Chondrocyte (in vitro differentiated cells): ENCODE data around the gene MTHFD2L. TPM values are rescaled to one million over a fixed set of nuclear protein-coding genes. Genes with fewer than 3 reads are reported as not detected.
"Not testable (repeated sequence)": the region's sequence is repeated elsewhere in the genome, so short reads cannot be mapped to it uniquely, and the experiment has no call there.

Source experiments
- DNase-seq: peaks from one replicate; pipeline ENCODE4 v3.0.0; 2021; ENCODE audit warnings: mixed read lengths, low spot score
- H3K27ac Mint-ChIP-seq: one replicate; pipeline ENCODE4 v1.8.0; 2021; ENCODE audit warnings: mild to moderate bottlenecking, moderate library complexity, mixed read lengths; ENCODE audit not compliant: unreplicated experiment
- H3K27me3 Mint-ChIP-seq: 2 replicates; pipeline ENCODE4 v1.8.0; 2021; ENCODE audit warnings: low read depth, mixed read lengths
- H3K36me3 Mint-ChIP-seq: 2 replicates; pipeline ENCODE4 v1.8.0; 2021; ENCODE audit warnings: low read depth, mixed read lengths
- H3K4me1 Mint-ChIP-seq: 2 replicates; pipeline ENCODE4 v1.8.0; 2021; ENCODE audit warnings: low read depth, mild to moderate bottlenecking, mixed read lengths
- H3K4me3 Mint-ChIP-seq: one replicate; pipeline ENCODE4 v1.8.0; 2021; ENCODE audit warnings: mild to moderate bottlenecking, moderate library complexity, mixed read lengths; ENCODE audit not compliant: unreplicated experiment
- H3K9me3 Mint-ChIP-seq: 2 replicates; pipeline ENCODE4 v1.8.0; 2021; ENCODE audit warnings: low read depth, mixed read lengths
- CTCF ChIP-seq: fragments of 200-600 bp; sonication (generic); IDR thresholded peaks from 2 replicates; pipeline ENCODE4 v1.5.0; 2021; ENCODE audit warnings: antibody characterized with exemption, mild to moderate bottlenecking, moderate library complexity
- total RNA-seq: library from RNA; stranded (reverse); gene quantifications from 3 replicates; pipeline ENCODE4 v1.2.1, GENCODE V29; 2021

MTHFD2L gene
- total RNA-seq, 1 donor from 2014 or later, result 6.6 TPM

- H3K27me3 Mint-ChIP-seq, result no peaks in the 10 kb centered on the region
- no peaks in the 10 kb centered on the region for H3K36me3 Mint-ChIP-seq
- no peak for TF ChIP-seq CTCF
- H3K4me1 Mint-ChIP-seq, result peaks cover 50% of the 10 kb centered on the region
- no peak overlapping the region for H3K4me3 Mint-ChIP-seq
- H3K27ac Mint-ChIP-seq, result no peak overlapping the region
- H3K9me3 Mint-ChIP-seq, result no peaks in the 10 kb centered on the region
- no peak for DNase-seq
Measured at GRCh38 chr4:74203467-74203866, 45.5 kb downstream of the MTHFD2L start.

DNA sequence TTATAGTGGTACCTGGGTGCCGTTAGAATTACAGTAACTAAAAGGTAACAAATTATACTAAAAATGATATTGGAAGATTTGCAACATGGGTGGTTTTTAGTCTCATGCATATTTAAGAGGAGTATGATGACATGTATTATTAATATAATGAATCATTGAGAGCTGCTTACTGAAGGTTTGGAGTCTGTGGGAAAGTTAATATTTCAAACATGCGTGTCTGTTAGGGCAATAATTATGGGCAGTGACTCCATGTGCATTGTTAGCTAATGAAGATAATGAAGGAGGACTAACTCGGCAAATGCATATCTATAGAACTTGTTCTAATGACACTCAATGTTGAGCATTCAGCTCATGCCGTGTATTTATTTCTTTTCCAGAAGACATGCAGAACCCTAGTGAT is 47.1 kb downstream of the MTHFD2L start:
- no peak for DNase-seq

GRCh38 chr4:74205559-74205958 is 47.6 kb downstream of the MTHFD2L start:
- TF ChIP-seq CTCF, result no peak
- H3K4me1 Mint-ChIP-seq, result peaks cover 50% of the 10 kb centered on the region
- peak overlapping the region; percentile 96 for H3K27ac Mint-ChIP-seq
- no peak for DNase-seq
- H3K36me3 Mint-ChIP-seq, result no peaks in the 10 kb centered on the region
- no peak overlapping the region for H3K4me3 Mint-ChIP-seq
- H3K9me3 Mint-ChIP-seq, result peaks cover 3% of the 10 kb centered on the region
- no peaks in the 10 kb centered on the region for H3K27me3 Mint-ChIP-seq

More for the DNA sequence above, 47.1 kb downstream of the MTHFD2L start:
- Mint-ChIP-seq H3K9me3 (no peaks in the 10 kb centered on the region), H3K36me3 (no peaks in the 10 kb centered on the region), H3K4me3 (no peak overlapping the region), H3K4me1 (peaks cover 50% of the 10 kb centered on the region), H3K27ac (peak overlapping the region; percentile 96), H3K27me3 (no peaks in the 10 kb centered on the region)
- no peak for TF ChIP-seq CTCF

GRCh38 chr4:74206088-74206825 is 48.3 kb downstream of the MTHFD2L start:
- H3K9me3 Mint-ChIP-seq, result peaks cover 10% of the 10 kb centered on the region
- H3K27ac Mint-ChIP-seq, result peak overlapping the region; percentile 96
- H3K4me3 Mint-ChIP-seq, result peak overlapping the region; percentile 23
- no peaks in the 10 kb centered on the region for H3K27me3 Mint-ChIP-seq
- no peak for TF ChIP-seq CTCF
- DNase-seq, result no peak
- H3K36me3 Mint-ChIP-seq, result peaks cover 5% of the 10 kb centered on the region
- H3K4me1 Mint-ChIP-seq, result peaks cover 50% of the 10 kb centered on the region

DNA sequence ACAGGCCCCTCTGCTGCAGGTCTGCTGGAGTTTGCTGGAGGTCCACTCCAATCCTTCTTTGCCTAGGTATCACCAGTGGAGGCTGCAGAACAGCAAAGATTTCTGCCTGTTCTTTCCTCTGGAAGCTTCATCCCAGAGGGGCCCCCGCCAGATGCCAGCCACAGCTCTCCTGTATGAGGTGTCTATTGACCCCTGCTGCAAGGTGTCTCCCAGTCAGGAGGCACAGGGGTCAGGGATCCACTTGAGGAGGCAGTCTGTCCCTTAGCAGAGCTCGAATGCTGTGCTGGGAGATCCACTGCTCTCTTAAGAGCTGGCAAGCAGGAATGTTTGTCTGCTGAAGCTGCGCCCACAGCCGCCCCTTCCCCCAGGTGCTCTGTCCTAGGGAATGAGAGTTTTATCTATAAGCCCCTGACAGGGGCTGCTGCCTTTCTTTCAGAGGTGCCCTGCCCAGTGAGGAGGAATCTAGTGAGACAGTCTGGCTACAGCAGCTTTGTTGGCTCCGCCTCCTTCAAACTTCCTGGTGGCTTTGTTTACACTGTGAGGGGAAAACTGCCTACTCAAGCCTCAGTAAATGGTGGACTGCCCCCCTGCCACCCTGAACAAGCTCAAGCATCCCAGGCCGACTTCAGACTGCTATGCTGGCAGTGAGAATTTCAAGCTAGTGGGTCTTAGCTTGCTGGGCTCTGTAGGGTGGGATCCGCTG is 56.7 kb downstream of the MTHFD2L start:
- Mint-ChIP-seq H3K4me1 (peaks cover 27% of the 10 kb centered on the region), H3K36me3 (peaks cover 17% of the 10 kb centered on the region), H3K9me3 (peaks cover 34% of the 10 kb centered on the region)
- not testable (repeated sequence) for H3K27me3 Mint-ChIP-seq, DNase-seq, H3K27ac Mint-ChIP-seq, H3K4me3 Mint-ChIP-seq

DNA sequence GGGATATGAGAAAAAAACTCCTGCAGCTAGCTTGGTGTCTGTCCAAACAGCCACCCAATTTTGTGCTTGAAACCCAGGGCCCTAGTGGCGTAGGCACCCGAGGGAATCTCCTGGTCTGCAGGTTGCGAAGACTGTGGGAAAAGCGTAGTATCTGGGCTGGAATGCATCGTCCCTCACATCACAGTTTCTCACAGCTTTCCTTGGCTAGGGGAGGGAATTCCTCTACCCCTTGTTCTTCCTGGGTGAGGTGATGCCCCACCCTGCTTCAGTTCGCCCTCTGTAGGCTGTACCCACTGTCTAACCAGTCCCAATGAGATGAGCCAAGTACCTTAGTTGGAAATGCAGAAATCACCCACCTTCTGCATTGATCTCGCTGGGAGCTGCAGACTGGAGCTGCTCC is 57.3 kb downstream of the MTHFD2L start:
- not testable (repeated sequence) for H3K27ac Mint-ChIP-seq, H3K27me3 Mint-ChIP-seq, DNase-seq, H3K4me3 Mint-ChIP-seq
- peaks cover 33% of the 10 kb centered on the region for H3K4me1 Mint-ChIP-seq
- peaks cover 34% of the 10 kb centered on the region for H3K9me3 Mint-ChIP-seq
- peaks cover 17% of the 10 kb centered on the region for H3K36me3 Mint-ChIP-seq
